ENCODE data around the gene PRRG4. TPM values are rescaled to one million over a fixed set of nuclear protein-coding genes. Genes with fewer than 3 reads are reported as not detected.
"Not testable (repeated sequence)": the region's sequence is repeated elsewhere in the genome, so short reads cannot be mapped to it uniquely, and the experiment has no call there.

PRRG4 gene
- polyA plus RNA-seq, 1 donor (not counting 4 experiments of a cell fraction or from before 2014, with no cell fraction given) = 10.0 TPM

DNA sequence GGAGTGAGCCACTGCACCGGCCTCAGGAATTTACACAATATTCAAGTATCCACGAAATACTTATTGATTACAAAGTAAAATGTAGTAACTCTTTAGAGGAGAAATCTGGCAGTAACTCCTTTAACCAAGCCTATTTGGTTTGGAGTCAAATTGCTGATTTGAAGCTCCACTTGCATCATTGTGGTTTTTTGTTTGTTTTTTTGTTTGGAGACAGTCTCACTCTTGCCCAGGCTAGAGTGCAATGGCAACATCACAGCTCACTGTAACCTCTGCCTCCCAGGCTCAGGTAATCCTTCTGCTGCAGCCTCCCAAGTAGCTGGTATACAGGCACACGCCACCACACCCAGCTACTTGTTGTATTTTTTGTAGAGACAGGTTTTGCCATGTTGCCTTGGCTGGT is 56.5 kb downstream of the PRRG4 start:
- H3K4me1 ChIP-seq (ENCODE audit: control insufficient read depth, extremely low read depth, insufficient read depth, low read length) = no peaks in the 10 kb centered on the region
- FAIRE-seq (no peak), DNase-seq (ENCODE audit: low read depth, low spot score) (no peak)
- no peak overlapping the region for H3K9ac ChIP-seq (ENCODE audit: control insufficient read depth, extremely low read depth, insufficient read depth, low read length)
- no peak overlapping the region for H2AFZ ChIP-seq (ENCODE audit: control insufficient read depth, low read length)
- no peak overlapping the region for H3K27ac ChIP-seq (ENCODE audit: control insufficient read depth, insufficient read depth, low read length)
- no peaks in the 10 kb centered on the region for H3K9me1 ChIP-seq (ENCODE audit: control insufficient read depth, extremely low read depth, insufficient read depth, low read length)
- dilution Hi-C loops (cut with MboI; ENCODE audit: extremely low pct_ligation_motif_present, low sequenced_read_pairs) = no loop called here
- H3K9me3 ChIP-seq (ENCODE audit: control insufficient read depth, low read depth, low read length) = no peaks in the 10 kb centered on the region
- H3K79me2 ChIP-seq (ENCODE audit: control insufficient read depth, insufficient read depth, low read length) = no peaks in the 10 kb centered on the region
- no peak for TF ChIP-seq EZH2 (IDR thresholded peaks at IDR 0.05; ENCODE audit: low read length)
- TF ChIP-seq, protein P1, sequence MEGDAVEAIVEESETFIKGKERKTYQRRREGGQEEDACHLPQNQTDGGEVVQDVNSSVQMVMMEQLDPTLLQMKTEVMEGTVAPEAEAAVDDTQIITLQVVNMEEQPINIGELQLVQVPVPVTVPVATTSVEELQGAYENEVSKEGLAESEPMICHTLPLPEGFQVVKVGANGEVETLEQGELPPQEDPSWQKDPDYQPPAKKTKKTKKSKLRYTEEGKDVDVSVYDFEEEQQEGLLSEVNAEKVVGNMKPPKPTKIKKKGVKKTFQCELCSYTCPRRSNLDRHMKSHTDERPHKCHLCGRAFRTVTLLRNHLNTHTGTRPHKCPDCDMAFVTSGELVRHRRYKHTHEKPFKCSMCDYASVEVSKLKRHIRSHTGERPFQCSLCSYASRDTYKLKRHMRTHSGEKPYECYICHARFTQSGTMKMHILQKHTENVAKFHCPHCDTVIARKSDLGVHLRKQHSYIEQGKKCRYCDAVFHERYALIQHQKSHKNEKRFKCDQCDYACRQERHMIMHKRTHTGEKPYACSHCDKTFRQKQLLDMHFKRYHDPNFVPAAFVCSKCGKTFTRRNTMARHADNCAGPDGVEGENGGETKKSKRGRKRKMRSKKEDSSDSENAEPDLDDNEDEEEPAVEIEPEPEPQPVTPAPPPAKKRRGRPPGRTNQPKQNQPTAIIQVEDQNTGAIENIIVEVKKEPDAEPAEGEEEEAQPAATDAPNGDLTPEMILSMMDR (optimal IDR thresholded peaks at IDR 0.05 in 1 of 3, IDR thresholded peaks at IDR 0.05 in 1 of 3, conservative IDR thresholded peaks at IDR 0.05 in 1 of 3; ENCODE audit: extremely low read depth in 1 of 3, insufficient read depth in 2 of 3, low read length in 3 of 3) = no peak
- no peaks in the 10 kb centered on the region for H4K20me1 ChIP-seq (ENCODE audit: control insufficient read depth, extremely low read depth, insufficient read depth, low read length)
- no peaks in the 10 kb centered on the region for H3K36me3 ChIP-seq (ENCODE audit: control insufficient read depth in 2 of 2, extremely low read depth in 1 of 2, insufficient read depth in 2 of 2, low read length in 2 of 2)
- H3K4me3 ChIP-seq (ENCODE audit: control insufficient read depth in 2 of 3, extremely low read depth in 1 of 3, insufficient read depth in 2 of 3, low read depth in 1 of 3, low read length in 3 of 3) = no peak overlapping the region
- H3K27me3 ChIP-seq (ENCODE audit: control insufficient read depth, extremely low read depth, insufficient read depth, low read length) = no peaks in the 10 kb centered on the region
- no peak overlapping the region for H3K4me2 ChIP-seq (ENCODE audit: control insufficient read depth, extremely low read depth, insufficient read depth, low read depth, low read length)

DNA sequence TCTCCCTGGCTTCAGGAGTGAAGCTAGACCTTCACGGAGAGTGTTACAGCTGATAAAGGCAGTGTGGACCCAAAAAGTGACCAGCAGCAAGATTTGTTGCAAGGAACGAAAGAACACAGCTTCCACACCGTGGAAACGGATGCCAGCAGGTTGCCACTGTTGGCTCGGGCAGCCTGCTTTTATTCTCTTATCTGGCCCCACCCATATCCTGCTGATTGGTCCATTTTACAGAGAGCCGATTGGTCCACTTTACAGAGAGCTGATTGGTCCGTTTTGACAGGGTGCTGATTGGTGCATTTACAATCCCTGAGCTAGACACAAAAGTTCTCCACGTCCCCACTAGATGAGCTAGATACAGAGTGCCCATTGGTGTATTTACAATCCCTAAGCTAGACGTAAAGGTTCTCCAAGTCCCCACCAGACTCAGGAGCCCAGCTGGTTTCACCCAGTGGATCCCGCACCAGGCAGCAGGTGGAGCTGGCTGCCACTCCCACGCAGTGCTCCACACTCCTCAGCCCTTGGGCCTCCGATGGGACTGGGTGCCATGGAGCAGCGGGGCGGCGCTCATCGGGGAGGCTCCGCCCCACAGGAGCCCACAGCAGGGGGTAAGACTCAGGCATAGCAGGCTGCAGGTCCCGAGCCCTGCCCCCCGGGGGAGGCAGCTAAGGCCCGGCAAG is 58.1 kb downstream of the PRRG4 start:
- H3K4me2 ChIP-seq (ENCODE audit: control insufficient read depth, extremely low read depth, insufficient read depth, low read depth, low read length); H3K79me2 ChIP-seq (ENCODE audit: control insufficient read depth, insufficient read depth, low read length); H3K4me3 ChIP-seq (ENCODE audit: control insufficient read depth in 2 of 3, extremely low read depth in 1 of 3, insufficient read depth in 2 of 3, low read depth in 1 of 3, low read length in 3 of 3); H3K9ac ChIP-seq (ENCODE audit: control insufficient read depth, extremely low read depth, insufficient read depth, low read length); H4K20me1 ChIP-seq (ENCODE audit: control insufficient read depth, extremely low read depth, insufficient read depth, low read length); H3K9me3 ChIP-seq (ENCODE audit: control insufficient read depth, low read depth, low read length); H3K27ac ChIP-seq (ENCODE audit: control insufficient read depth, insufficient read depth, low read length); H3K36me3 ChIP-seq (ENCODE audit: control insufficient read depth in 2 of 2, extremely low read depth in 1 of 2, insufficient read depth in 2 of 2, low read length in 2 of 2); H3K4me1 ChIP-seq (ENCODE audit: control insufficient read depth, extremely low read depth, insufficient read depth, low read length); DNase-seq (ENCODE audit: low read depth, low spot score); H3K9me1 ChIP-seq (ENCODE audit: control insufficient read depth, extremely low read depth, insufficient read depth, low read length); FAIRE-seq; H2AFZ ChIP-seq (ENCODE audit: control insufficient read depth, low read length); H3K27me3 ChIP-seq (ENCODE audit: control insufficient read depth, extremely low read depth, insufficient read depth, low read length); dilution Hi-C loops (cut with MboI; ENCODE audit: extremely low pct_ligation_motif_present, low sequenced_read_pairs): not testable (repeated sequence)

DNA sequence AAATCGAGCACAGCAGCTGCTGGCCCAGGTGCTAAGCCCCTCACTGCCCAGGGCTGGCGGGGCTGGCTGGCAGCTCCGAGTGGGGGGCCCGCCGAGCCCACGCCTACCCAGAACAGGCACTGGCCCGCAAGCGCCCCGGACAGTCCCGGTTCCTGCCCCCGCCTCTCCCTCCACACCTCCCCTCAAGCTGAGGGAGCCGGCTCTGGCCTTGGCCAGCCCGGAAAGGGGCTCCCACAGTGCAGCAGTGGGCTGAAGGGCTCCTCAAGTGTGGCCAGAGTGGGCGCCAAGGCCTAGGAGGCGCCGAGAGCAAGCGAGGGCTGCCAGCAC is 58.6 kb downstream of the PRRG4 start:
- H3K4me1 ChIP-seq (ENCODE audit: control insufficient read depth, extremely low read depth, insufficient read depth, low read length); H3K27me3 ChIP-seq (ENCODE audit: control insufficient read depth, extremely low read depth, insufficient read depth, low read length); dilution Hi-C loops (cut with MboI; ENCODE audit: extremely low pct_ligation_motif_present, low sequenced_read_pairs); DNase-seq (ENCODE audit: low read depth, low spot score); H3K79me2 ChIP-seq (ENCODE audit: control insufficient read depth, insufficient read depth, low read length); H2AFZ ChIP-seq (ENCODE audit: control insufficient read depth, low read length); H3K36me3 ChIP-seq (ENCODE audit: control insufficient read depth in 2 of 2, extremely low read depth in 1 of 2, insufficient read depth in 2 of 2, low read length in 2 of 2); H3K4me2 ChIP-seq (ENCODE audit: control insufficient read depth, extremely low read depth, insufficient read depth, low read depth, low read length); FAIRE-seq; H3K9ac ChIP-seq (ENCODE audit: control insufficient read depth, extremely low read depth, insufficient read depth, low read length); H3K4me3 ChIP-seq (ENCODE audit: control insufficient read depth in 2 of 3, extremely low read depth in 1 of 3, insufficient read depth in 2 of 3, low read depth in 1 of 3, low read length in 3 of 3); H3K27ac ChIP-seq (ENCODE audit: control insufficient read depth, insufficient read depth, low read length); H4K20me1 ChIP-seq (ENCODE audit: control insufficient read depth, extremely low read depth, insufficient read depth, low read length); H3K9me3 ChIP-seq (ENCODE audit: control insufficient read depth, low read depth, low read length); H3K9me1 ChIP-seq (ENCODE audit: control insufficient read depth, extremely low read depth, insufficient read depth, low read length): not testable (repeated sequence)
